ENCODE measurements around the gene FRYL. TPM values are rescaled to one million over a fixed set of nuclear protein-coding genes. Genes with fewer than 3 reads are reported as not detected.
A peak's percentile ranks its signal among the peaks of the same experiment; 100 is the strongest.

FRYL gene
- total and polyA plus RNA-seq, 2 of the 13 experiments (the other 11 are each of a cell fraction or from before 2014, with no cell fraction given), result 9.7 to 19.6 TPM

DNA sequence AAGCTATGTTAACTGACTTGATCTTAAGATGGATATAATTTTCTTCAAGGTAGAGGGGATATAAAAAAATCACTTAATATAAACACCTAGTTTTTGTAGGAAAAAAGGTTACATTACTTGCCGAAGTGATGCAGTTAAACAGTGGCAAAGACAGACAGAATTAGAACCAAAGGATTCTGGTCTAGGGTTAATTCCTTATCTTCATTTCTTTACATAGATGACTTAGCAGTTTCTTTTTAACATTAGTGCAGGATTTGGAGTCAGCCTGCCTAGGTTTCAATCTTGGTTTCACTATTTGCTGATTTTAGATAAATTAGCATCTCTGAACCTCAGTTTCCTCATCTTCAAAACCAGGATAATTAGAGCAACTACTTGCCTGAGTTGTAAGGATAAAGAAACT is 275.7 kb downstream of the FRYL start:
- 61% methylated on average over 1 of the region's 1 CpG for WGBS (ENCODE audit: low lambda C conversion rate)
- Histone ChIP-seq H3K79me2 (ENCODE audit: insufficient read depth, low read length) (no peaks in the 10 kb centered on the region), H3K4me1 (ENCODE audit: insufficient read depth, low read length) (no peaks in the 10 kb centered on the region), H3K27me3 (ENCODE audit: control insufficient read depth in 1 of 2, insufficient read depth in 2 of 2, low read length in 2 of 2) (no peaks in the 10 kb centered on the region), H3K9ac (ENCODE audit: insufficient read depth, low read depth, low read length) (no peak overlapping the region), H3K9me3 (ENCODE audit: low read length) (no peaks in the 10 kb centered on the region), H4K20me1 (ENCODE audit: insufficient read depth, low read length) (no peaks in the 10 kb centered on the region), H3K36me3 (replicated peaks in 1 of 2; ENCODE audit: control insufficient read depth in 1 of 2, insufficient read depth in 2 of 2, low read length in 2 of 2) (peaks cover 0 to 14% of the 10 kb centered on the region in 2 experiments; a peak in 2 of 5 replicates), H3K4me2 (ENCODE audit: low read depth, low read length) (no peak overlapping the region), H3K27ac (ENCODE audit: extremely low read length, insufficient read depth, low read length) (no peak overlapping the region), H2AFZ (ENCODE audit: low read length) (no peak overlapping the region), H3K4me3 (replicated peaks in 1 of 3; ENCODE audit: insufficient read depth in 1 of 3, low read depth in 2 of 3, low read length in 3 of 3) (no peak overlapping the region)
- BruUV-seq (replicated peaks), result no TSS peak
- no peak for ATAC-seq
- ChIA-PET POLR2A (no interaction called here), CTCF (ENCODE audit: low intra/inter-chr PET ratio, low total read pairs) (no interaction called here)
- peak; percentile 3 for DNase-seq (ENCODE audit: low spot score)
- FAIRE-seq, result no peak
- no peak for TF ChIP-seq ARNTL (CRISPR knock-in tag; IDR thresholded peaks at IDR 0.05)
- no peak for TF ChIP-seq ZNF724P (CRISPR knock-in tag; IDR thresholded peaks at IDR 0.05; ENCODE audit: borderline replicate concordance)
- TF ChIP-seq SNAI1 (CRISPR knock-in tag; IDR thresholded peaks at IDR 0.05; ENCODE audit: borderline replicate concordance), result no peak
- TF ChIP-seq ZFP36L1 (CRISPR knock-in tag; IDR thresholded peaks at IDR 0.05), result no peak
- TF ChIP-seq MAFK (conservative IDR thresholded peaks at IDR 0.05 in 1 of 2, IDR thresholded peaks at IDR 0.05 in 1 of 2; ENCODE audit: low read length in 2 of 2), result 0 out of 4 replicates have a peak, but pooled peaks have one; percentile 16 to 26
- no peak for TF ChIP-seq MED1 (CRISPR knock-in tag; IDR thresholded peaks at IDR 0.05)
- TF ChIP-seq NFE2L2 (IDR thresholded peaks at IDR 0.05; ENCODE audit: low read length), result peak; percentile 64; the same call in 1 of the 2 replicates
- no peak for TF ChIP-seq SRSF9 (IDR thresholded peaks at IDR 0.05; ENCODE audit: borderline replicate concordance, insufficient read depth, low read depth, low read length, poor library complexity, severe bottlenecking)
- in situ Hi-C loops (cut with HindIII; ENCODE audit: extremely low pct_ligation_motif_present, low pct_unique_long_range_greater_than_20kb), result no loop called here
- intact Hi-C loops (cut with micrococcal nuclease; ENCODE audit: unreplicated experiment), result no loop called here

DNA sequence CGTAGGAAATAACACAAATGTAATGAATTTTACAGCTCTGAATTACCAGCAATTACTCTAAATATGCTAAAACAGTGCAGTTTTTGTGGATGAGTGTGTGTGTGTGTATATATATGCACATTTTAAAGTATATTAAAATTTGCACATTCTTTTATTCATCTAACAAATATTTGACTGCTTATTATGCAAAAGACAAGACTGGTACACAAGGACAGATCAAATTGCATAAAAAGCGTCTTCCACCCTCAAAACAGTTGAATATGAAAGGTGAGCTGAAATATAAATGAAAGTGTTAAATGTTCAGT is 276.1 kb downstream of the FRYL start:
- ChIA-PET POLR2A (no interaction called here), CTCF (ENCODE audit: low intra/inter-chr PET ratio, low total read pairs) (no interaction called here)
- ATAC-seq (no peak), DNase-seq (ENCODE audit: low spot score) (no peak), FAIRE-seq (no peak)
- H3K27ac ChIP-seq (ENCODE audit: extremely low read length, insufficient read depth, low read length), result no peak overlapping the region
- BruUV-seq (replicated peaks), result no TSS peak
- no peak overlapping the region for H3K4me3 ChIP-seq (replicated peaks in 1 of 3; ENCODE audit: insufficient read depth in 1 of 3, low read depth in 2 of 3, low read length in 3 of 3)
- no peaks in the 10 kb centered on the region for H3K27me3 ChIP-seq (ENCODE audit: control insufficient read depth in 1 of 2, insufficient read depth in 2 of 2, low read length in 2 of 2)
- H2AFZ ChIP-seq (ENCODE audit: low read length), result no peak overlapping the region
- H3K9me3 ChIP-seq (ENCODE audit: low read length), result no peaks in the 10 kb centered on the region
- no peaks in the 10 kb centered on the region for H3K4me1 ChIP-seq (ENCODE audit: insufficient read depth, low read length)
- intact Hi-C loops (cut with micrococcal nuclease; ENCODE audit: unreplicated experiment), result no loop called here
- H3K9ac ChIP-seq (ENCODE audit: insufficient read depth, low read depth, low read length), result no peak overlapping the region
- 99% methylated on average over 2 of the region's 2 CpGs for WGBS (ENCODE audit: low lambda C conversion rate)
- H4K20me1 ChIP-seq (ENCODE audit: insufficient read depth, low read length), result no peaks in the 10 kb centered on the region
- H3K79me2 ChIP-seq (ENCODE audit: insufficient read depth, low read length), result no peaks in the 10 kb centered on the region
- H3K36me3 ChIP-seq (replicated peaks in 1 of 2; ENCODE audit: control insufficient read depth in 1 of 2, insufficient read depth in 2 of 2, low read length in 2 of 2), result peaks cover 0 to 11% of the 10 kb centered on the region in 2 experiments; a peak in 2 of 5 replicates
- in situ Hi-C loops (cut with HindIII; ENCODE audit: extremely low pct_ligation_motif_present, low pct_unique_long_range_greater_than_20kb), result no loop called here
- H3K4me2 ChIP-seq (ENCODE audit: low read depth, low read length), result no peak overlapping the region
- TF ChIP-seq GLI4 (CRISPR knock-in tag; IDR thresholded peaks at IDR 0.05; ENCODE audit: borderline replicate concordance) (no peak), PHB2 (IDR thresholded peaks at IDR 0.05; ENCODE audit: partially characterized antibody) (no peak), SNAPC2 (CRISPR knock-in tag; IDR thresholded peaks at IDR 0.05) (no peak), ZNF232 (CRISPR knock-in tag; IDR thresholded peaks at IDR 0.05; ENCODE audit: borderline replicate concordance) (no peak), ZNF451 (CRISPR knock-in tag; IDR thresholded peaks at IDR 0.05) (no peak), RBM39 (IDR thresholded peaks at IDR 0.05; ENCODE audit: low read depth, low read length, poor library complexity, severe bottlenecking) (no peak)
- TF ChIP-seq, protein P1, sequence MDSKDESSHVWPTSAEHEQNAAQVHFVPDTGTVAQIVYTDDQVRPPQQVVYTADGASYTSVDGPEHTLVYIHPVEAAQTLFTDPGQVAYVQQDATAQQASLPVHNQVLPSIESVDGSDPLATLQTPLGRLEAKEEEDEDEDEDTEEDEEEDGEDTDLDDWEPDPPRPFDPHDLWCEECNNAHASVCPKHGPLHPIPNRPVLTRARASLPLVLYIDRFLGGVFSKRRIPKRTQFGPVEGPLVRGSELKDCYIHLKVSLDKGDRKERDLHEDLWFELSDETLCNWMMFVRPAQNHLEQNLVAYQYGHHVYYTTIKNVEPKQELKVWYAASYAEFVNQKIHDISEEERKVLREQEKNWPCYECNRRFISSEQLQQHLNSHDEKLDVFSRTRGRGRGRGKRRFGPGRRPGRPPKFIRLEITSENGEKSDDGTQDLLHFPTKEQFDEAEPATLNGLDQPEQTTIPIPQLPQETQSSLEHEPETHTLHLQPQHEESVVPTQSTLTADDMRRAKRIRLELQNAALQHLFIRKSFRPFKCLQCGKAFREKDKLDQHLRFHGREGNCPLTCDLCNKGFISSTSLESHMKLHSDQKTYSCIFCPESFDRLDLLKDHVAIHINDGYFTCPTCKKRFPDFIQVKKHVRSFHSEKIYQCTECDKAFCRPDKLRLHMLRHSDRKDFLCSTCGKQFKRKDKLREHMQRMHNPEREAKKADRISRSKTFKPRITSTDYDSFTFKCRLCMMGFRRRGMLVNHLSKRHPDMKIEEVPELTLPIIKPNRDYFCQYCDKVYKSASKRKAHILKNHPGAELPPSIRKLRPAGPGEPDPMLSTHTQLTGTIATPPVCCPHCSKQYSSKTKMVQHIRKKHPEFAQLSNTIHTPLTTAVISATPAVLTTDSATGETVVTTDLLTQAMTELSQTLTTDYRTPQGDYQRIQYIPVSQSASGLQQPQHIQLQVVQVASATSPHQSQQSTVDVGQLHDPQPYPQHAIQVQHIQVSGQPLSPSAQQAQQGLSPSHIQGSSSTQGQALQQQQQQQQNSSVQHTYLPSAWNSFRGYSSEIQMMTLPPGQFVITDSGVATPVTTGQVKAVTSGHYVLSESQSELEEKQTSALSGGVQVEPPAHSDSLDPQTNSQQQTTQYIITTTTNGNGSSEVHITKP (CRISPR knock-in tag; IDR thresholded peaks at IDR 0.05; ENCODE audit: low read depth), result no peak
- TF ChIP-seq, protein P2, sequence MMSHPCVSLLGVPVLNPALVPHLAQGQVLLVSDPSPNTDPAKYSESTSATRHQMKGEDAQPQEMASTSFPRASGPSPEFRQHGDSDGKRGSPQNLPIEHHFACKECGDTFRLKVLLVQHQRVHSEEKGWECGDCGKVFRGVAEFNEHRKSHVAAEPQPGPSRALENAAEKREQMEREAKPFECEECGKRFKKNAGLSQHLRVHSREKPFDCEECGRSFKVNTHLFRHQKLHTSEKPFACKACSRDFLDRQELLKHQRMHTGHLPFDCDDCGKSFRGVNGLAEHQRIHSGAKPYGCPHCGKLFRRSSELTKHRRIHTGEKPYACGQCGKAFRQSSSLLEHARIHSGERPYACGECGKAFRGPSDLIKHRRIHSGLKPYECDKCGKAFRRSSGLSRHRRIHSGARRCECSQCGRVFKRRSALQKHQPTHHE (CRISPR knock-in tag; IDR thresholded peaks at IDR 0.05; ENCODE audit: borderline replicate concordance), result no peak

All from HepG2 (cell line).